C4-2B (cell line): ENCODE measurements around the gene TACSTD2.

ENCODE experiments used
- ZFX ChIP-seq: fragments of 450-650 bp; IDR thresholded peaks from 2 replicates; pipeline ENCODE4 v1.6.1; 2017
- TF ChIP-seq, protein P1 (sequence below): fragments of 450-650 bp; conservative IDR thresholded peaks from 2 replicates; pipeline ENCODE4 v1.5.1; 2017; ENCODE audit warnings: mild to moderate bottlenecking

DNA sequence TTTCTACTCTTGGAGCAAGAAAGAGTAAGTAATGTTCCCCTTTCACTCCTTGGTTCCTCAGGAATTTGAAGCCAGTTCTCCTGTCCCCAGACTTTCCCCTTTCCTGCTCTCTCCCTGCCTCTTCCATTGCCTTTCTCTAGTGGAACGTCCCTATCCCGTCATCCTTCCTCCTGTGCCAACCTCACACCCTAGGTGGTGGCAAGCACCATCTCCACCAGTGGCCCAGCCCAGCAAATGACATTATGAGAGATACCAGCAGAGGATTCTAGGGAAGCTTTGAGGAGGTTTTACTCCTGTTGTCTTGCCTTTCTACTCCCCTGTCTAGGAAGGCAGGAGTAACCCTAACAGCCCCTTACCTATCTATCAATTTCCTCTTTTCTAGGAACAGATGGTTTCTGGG, 8.1 kb upstream of the TACSTD2 start:
- TF ChIP-seq, protein P1, sequence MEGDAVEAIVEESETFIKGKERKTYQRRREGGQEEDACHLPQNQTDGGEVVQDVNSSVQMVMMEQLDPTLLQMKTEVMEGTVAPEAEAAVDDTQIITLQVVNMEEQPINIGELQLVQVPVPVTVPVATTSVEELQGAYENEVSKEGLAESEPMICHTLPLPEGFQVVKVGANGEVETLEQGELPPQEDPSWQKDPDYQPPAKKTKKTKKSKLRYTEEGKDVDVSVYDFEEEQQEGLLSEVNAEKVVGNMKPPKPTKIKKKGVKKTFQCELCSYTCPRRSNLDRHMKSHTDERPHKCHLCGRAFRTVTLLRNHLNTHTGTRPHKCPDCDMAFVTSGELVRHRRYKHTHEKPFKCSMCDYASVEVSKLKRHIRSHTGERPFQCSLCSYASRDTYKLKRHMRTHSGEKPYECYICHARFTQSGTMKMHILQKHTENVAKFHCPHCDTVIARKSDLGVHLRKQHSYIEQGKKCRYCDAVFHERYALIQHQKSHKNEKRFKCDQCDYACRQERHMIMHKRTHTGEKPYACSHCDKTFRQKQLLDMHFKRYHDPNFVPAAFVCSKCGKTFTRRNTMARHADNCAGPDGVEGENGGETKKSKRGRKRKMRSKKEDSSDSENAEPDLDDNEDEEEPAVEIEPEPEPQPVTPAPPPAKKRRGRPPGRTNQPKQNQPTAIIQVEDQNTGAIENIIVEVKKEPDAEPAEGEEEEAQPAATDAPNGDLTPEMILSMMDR, result no peak
- no peak for TF ChIP-seq ZFX
